Trophoblast cell (in vitro differentiated cells and primary cell): ENCODE results near the gene GPR12.

Experiments
- DNase-seq, 2 donors: peaks; one replicate each; pipeline ENCODE4 v3.0.0-alpha.2; 2016
- H2AFZ ChIP-seq: 2 replicates; pipeline ENCODE4 v1.6.1; 2013; ENCODE audit warnings: low read length, moderate library complexity, mild to moderate bottlenecking; ENCODE audit not compliant: insufficient read depth, poor library complexity
- H2AK5ac ChIP-seq: 2 replicates; pipeline ENCODE4 v1.6.1; 2013; ENCODE audit warnings: mild to moderate bottlenecking, low read length
- H2BK120ac ChIP-seq: 2 replicates; pipeline ENCODE4 v1.6.1; 2013; ENCODE audit warnings: low read length, mild to moderate bottlenecking, moderate library complexity; ENCODE audit not compliant: insufficient read depth, poor library complexity
- H2BK12ac ChIP-seq: 2 replicates; pipeline ENCODE4 v1.6.1; 2013; ENCODE audit warnings: mild to moderate bottlenecking, low read length, moderate library complexity
- H2BK5ac ChIP-seq: 2 replicates; pipeline ENCODE4 v1.6.1; 2013; ENCODE audit warnings: low read length, low read depth, moderate library complexity, mild to moderate bottlenecking; ENCODE audit not compliant: poor library complexity
- H3K14ac ChIP-seq: 2 replicates; pipeline ENCODE4 v1.6.1; 2013; ENCODE audit warnings: mild to moderate bottlenecking, low read length
- H3K18ac ChIP-seq: 2 replicates; pipeline ENCODE4 v1.6.1; 2013; ENCODE audit warnings: mild to moderate bottlenecking, low read length
- H3K23ac ChIP-seq: 2 replicates; pipeline ENCODE4 v1.6.1; 2013; ENCODE audit warnings: low read length
- H3K27ac ChIP-seq: 2 replicates; pipeline ENCODE4 v1.5.1; 2013; ENCODE audit warnings: low read depth, mild to moderate bottlenecking, inconsistent platforms, low read length, moderate library complexity
- H3K27me3 ChIP-seq: 2 replicates; pipeline ENCODE4 v1.6.1; 2013; ENCODE audit warnings: inconsistent platforms, mild to moderate bottlenecking, low read length, moderate library complexity; ENCODE audit not compliant: insufficient read depth
- H3K36me3 ChIP-seq, 2 experiments: 1 replicate in 1 of 2; 2 replicates in 1 of 2; pipeline ENCODE4 v1.6.1; 2013; ENCODE audit warnings: low read length in 2 of 2, mild to moderate bottlenecking in 2 of 2, moderate library complexity in 1 of 2; ENCODE audit not compliant: insufficient read depth in 2 of 2, control insufficient read depth in 1 of 2
- H3K4ac ChIP-seq: 2 replicates; pipeline ENCODE4 v1.6.1; 2013; ENCODE audit warnings: low read depth, mild to moderate bottlenecking, low read length, moderate library complexity
- H3K4me1 ChIP-seq, 2 experiments: 1 replicate in 1 of 2; 2 replicates in 1 of 2; pipeline ENCODE4 v1.6.1; 2013; ENCODE audit warnings: low read length in 2 of 2, mild to moderate bottlenecking in 2 of 2, moderate library complexity in 1 of 2; ENCODE audit not compliant: insufficient read depth in 2 of 2, control insufficient read depth in 1 of 2
- H3K4me2 ChIP-seq: 2 replicates; pipeline ENCODE4 v1.6.1; 2013; ENCODE audit warnings: inconsistent platforms, mild to moderate bottlenecking, low read length, moderate library complexity
- H3K4me3 ChIP-seq: 2 replicates; pipeline ENCODE4 v1.5.1; 2013; ENCODE audit warnings: mild to moderate bottlenecking, low read depth, low read length, inconsistent platforms
- H3K79me1 ChIP-seq: one replicate; pipeline ENCODE4 v1.6.1; 2013; ENCODE audit warnings: low read length
- H3K79me2 ChIP-seq: 2 replicates; pipeline ENCODE4 v1.6.1; 2013; ENCODE audit warnings: low read length, mild to moderate bottlenecking; ENCODE audit not compliant: control insufficient read depth, insufficient read depth, poor library complexity
- H3K9ac ChIP-seq: 2 replicates; pipeline ENCODE4 v1.6.1; 2013; ENCODE audit warnings: mild to moderate bottlenecking, low read length
- H3K9me3 ChIP-seq: 2 replicates; pipeline ENCODE4 v1.6.1; 2013; ENCODE audit warnings: low read depth, mild to moderate bottlenecking, control low read depth, inconsistent platforms, low read length; ENCODE audit not compliant: insufficient read depth
- H4K12ac ChIP-seq: 2 replicates; pipeline ENCODE4 v1.6.1; 2013; ENCODE audit warnings: low read depth, mild to moderate bottlenecking, low read length, moderate library complexity
- H4K8ac ChIP-seq: 2 replicates; pipeline ENCODE4 v1.6.1; 2013; ENCODE audit warnings: low read depth, mild to moderate bottlenecking, low read length, moderate library complexity
- H4K91ac ChIP-seq: one replicate; pipeline ENCODE4 v1.6.1; 2013; ENCODE audit warnings: low read depth, mild to moderate bottlenecking, low read length, moderate library complexity
- WGBS: extraction: QIAGEN DNeasy Blood & Tissue Kit; methylation state at CpG from one replicate; pipeline ENCODE4 v1.1.7; 2013; ENCODE audit warnings: missing lambda C conversion rate; ENCODE audit not compliant: insufficient read length, insufficient coverage; ENCODE audit errors: extremely low coverage; 5-methylcytosine and 5-hydroxymethylcytosine counted together

Gene GPR12

GRCh38 chr13:26743971-26744370 is 16.6 kb downstream of the GPR12 start:
- H4K8ac ChIP-seq = no peak overlapping the region
- no peak overlapping the region for H3K4me2 ChIP-seq
- H2BK12ac ChIP-seq = no peak overlapping the region
- no peaks in the 10 kb centered on the region for H3K79me2 ChIP-seq
- H3K9me3 ChIP-seq = peaks cover 1% of the 10 kb centered on the region
- no peak overlapping the region for H3K9ac ChIP-seq
- H3K27me3 ChIP-seq = no peaks in the 10 kb centered on the region
- H2AFZ ChIP-seq = no peak overlapping the region
- no peaks in the 10 kb centered on the region for H3K79me1 ChIP-seq
- H3K4me1 ChIP-seq = no peaks in the 10 kb centered on the region
- no peak overlapping the region for H3K4me3 ChIP-seq
- no peak overlapping the region for H4K91ac ChIP-seq
- no peak overlapping the region for H2AK5ac ChIP-seq
- H3K36me3 ChIP-seq = no peaks in the 10 kb centered on the region
- H2BK120ac ChIP-seq = no peak overlapping the region
- no peak overlapping the region for H3K14ac ChIP-seq
- H3K23ac ChIP-seq = no peak overlapping the region
- no peak overlapping the region for H2BK5ac ChIP-seq
- no peak for DNase-seq
- no peak overlapping the region for H3K4ac ChIP-seq
- no peak overlapping the region for H3K18ac ChIP-seq
- no peak overlapping the region for H3K27ac ChIP-seq
- H4K12ac ChIP-seq = no peak overlapping the region
- no CpG with 5 or more reads among the region's 7 CpGs for WGBS

DNA sequence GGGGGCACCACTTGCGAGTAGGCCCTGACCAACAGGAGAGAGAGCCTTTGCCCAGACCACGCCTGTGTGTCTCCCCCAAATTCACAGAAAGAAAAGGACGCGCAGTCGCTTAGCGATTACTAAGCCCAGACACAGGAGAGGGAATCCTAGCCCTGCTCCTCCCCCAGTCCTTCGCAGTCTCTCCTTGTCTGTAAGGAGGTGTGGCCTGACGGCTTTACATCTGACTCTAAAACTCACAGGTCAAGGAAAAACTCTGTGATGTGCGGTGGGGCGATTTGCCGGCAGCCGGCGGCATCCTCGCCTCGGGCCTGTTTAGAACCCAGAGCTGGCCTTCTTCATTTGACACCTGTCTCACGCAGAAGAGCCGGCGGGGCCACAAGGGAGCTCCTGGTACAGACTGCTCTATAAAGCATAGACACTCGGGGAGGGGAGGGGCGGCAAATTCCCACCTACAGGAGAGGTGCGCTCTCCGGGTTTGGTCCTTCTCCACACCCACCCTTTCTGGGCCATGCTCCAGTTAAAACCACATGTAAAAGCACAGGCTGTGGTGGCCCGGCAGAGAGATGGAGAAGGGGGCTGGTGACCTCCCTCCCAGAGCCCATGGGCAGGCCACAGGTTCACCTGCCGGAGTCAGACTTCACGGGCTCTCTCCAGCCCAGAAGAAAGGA is 17.8 kb downstream of the GPR12 start:
- no CpG with 5 or more reads among the region's 25 CpGs for WGBS
- H3K9me3 ChIP-seq = peaks cover 4% of the 10 kb centered on the region

GRCh38 chr13:26735677-26736076 is 24.9 kb downstream of the GPR12 start:
- H2BK5ac ChIP-seq = no peak overlapping the region
- WGBS = no CpG with 5 or more reads among the region's 9 CpGs

More for the DNA sequence above, 17.8 kb downstream of the GPR12 start:
- H3K4me3 ChIP-seq = no peak overlapping the region
- H3K79me2 ChIP-seq = no peaks in the 10 kb centered on the region
- no peak overlapping the region for H3K4me2 ChIP-seq
- no peaks in the 10 kb centered on the region for H3K79me1 ChIP-seq
- no peak overlapping the region for H2AK5ac ChIP-seq
- no peak overlapping the region for H4K8ac ChIP-seq
- no peaks in the 10 kb centered on the region for H3K27me3 ChIP-seq
- no peak overlapping the region for H3K4ac ChIP-seq
- no peaks in the 10 kb centered on the region for H3K36me3 ChIP-seq
- no peak overlapping the region for H2BK120ac ChIP-seq
- no peak overlapping the region for H2BK5ac ChIP-seq
- H4K12ac ChIP-seq = no peak overlapping the region
- H3K4me1 ChIP-seq = no peaks in the 10 kb centered on the region
- H3K27ac ChIP-seq = no peak overlapping the region
- no peak overlapping the region for H2AFZ ChIP-seq
- H3K14ac ChIP-seq = no peak overlapping the region
- H3K18ac ChIP-seq = no peak overlapping the region
- H3K23ac ChIP-seq = no peak overlapping the region
- H3K9ac ChIP-seq = no peak overlapping the region
- H4K91ac ChIP-seq = no peak overlapping the region
- DNase-seq = no peak
- H2BK12ac ChIP-seq = no peak overlapping the region

DNA sequence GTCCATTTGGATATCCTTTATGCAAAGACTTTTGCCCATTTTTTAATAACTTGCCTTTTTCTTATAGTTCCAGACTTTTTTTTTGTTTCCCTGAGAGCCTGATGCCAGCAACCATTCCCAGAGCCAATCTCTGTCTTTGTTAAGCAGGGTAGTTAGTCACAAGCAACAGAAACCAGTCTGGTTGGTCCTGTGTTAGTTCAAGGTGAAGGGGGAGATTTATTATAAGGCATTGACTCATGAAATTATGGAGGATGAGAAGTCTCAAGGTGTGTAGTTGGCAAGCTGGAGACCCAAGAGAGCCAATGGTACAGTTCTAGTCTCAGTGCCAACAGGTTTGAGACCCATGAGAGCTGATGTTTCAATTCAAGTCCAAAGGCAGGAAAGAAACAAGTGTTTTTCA is 33.0 kb downstream of the GPR12 start:
- no peak overlapping the region for H4K91ac ChIP-seq

More at GRCh38 chr13:26735677-26736076, 24.9 kb downstream of the GPR12 start:
- no peak overlapping the region for H3K4me2 ChIP-seq
- no peak overlapping the region for H3K14ac ChIP-seq
- H3K79me1 ChIP-seq = no peaks in the 10 kb centered on the region
- DNase-seq = no peak
- H4K8ac ChIP-seq = no peak overlapping the region
- H2AK5ac ChIP-seq = no peak overlapping the region
- H3K9ac ChIP-seq = no peak overlapping the region
- no peaks in the 10 kb centered on the region for H3K4me1 ChIP-seq
- no peak overlapping the region for H4K12ac ChIP-seq
- no peak overlapping the region for H3K18ac ChIP-seq
- no peak overlapping the region for H2AFZ ChIP-seq
- no peaks in the 10 kb centered on the region for H3K27me3 ChIP-seq
- peaks cover 2% of the 10 kb centered on the region for H3K9me3 ChIP-seq
- H3K27ac ChIP-seq = no peak overlapping the region
- no peak overlapping the region for H4K91ac ChIP-seq
- H2BK12ac ChIP-seq = no peak overlapping the region
- H3K23ac ChIP-seq = no peak overlapping the region
- H3K4ac ChIP-seq = no peak overlapping the region
- no peaks in the 10 kb centered on the region for H3K36me3 ChIP-seq
- no peak overlapping the region for H3K4me3 ChIP-seq
- no peak overlapping the region for H2BK120ac ChIP-seq
- H3K79me2 ChIP-seq = no peaks in the 10 kb centered on the region

More for the DNA sequence above, 33.0 kb downstream of the GPR12 start:
- Histone ChIP-seq H3K9ac (no peak overlapping the region), H3K79me2 (no peaks in the 10 kb centered on the region), H3K4me1 (no peaks in the 10 kb centered on the region), H3K18ac (no peak overlapping the region), H3K4me3 (no peak overlapping the region), H2BK120ac (no peak overlapping the region), H3K23ac (no peak overlapping the region), H3K4me2 (no peak overlapping the region), H4K12ac (no peak overlapping the region), H2BK5ac (no peak overlapping the region), H3K36me3 (no peaks in the 10 kb centered on the region), H2AK5ac (no peak overlapping the region), H4K8ac (no peak overlapping the region), H3K9me3 (no peaks in the 10 kb centered on the region), H3K14ac (no peak overlapping the region), H3K27ac (no peak overlapping the region), H2BK12ac (no peak overlapping the region), H3K79me1 (no peaks in the 10 kb centered on the region), H3K27me3 (no peaks in the 10 kb centered on the region), H2AFZ (no peak overlapping the region), H3K4ac (no peak overlapping the region)
- DNase-seq = no peak
